NB4 (cell line): ENCODE results near the gene SORL1-AS1.

ENCODE experiments used
- DNase-seq: peaks from one replicate; pipeline ENCODE4 v3.0.0; 2010; ENCODE audit warnings: low read depth
- H3K4me3 ChIP-seq: one replicate; pipeline ENCODE4 v1.5.1; 2011; ENCODE audit warnings: mild to moderate bottlenecking, low read depth, low read length, moderate library complexity
- MAX ChIP-seq: IDR thresholded peaks from 2 replicates; pipeline ENCODE4 v1.6.1; 2011; ENCODE audit warnings: low read depth, low read length
- MYC ChIP-seq: IDR thresholded peaks from 2 replicates; pipeline ENCODE4 v1.6.1; 2011; ENCODE audit warnings: low read depth, low read length
- POLR2A ChIP-seq: IDR thresholded peaks from 2 replicates; pipeline ENCODE4 v1.6.1; 2011; ENCODE audit warnings: mild to moderate bottlenecking; ENCODE audit not compliant: insufficient read length; ENCODE audit errors: extremely low read depth
- TF ChIP-seq, protein P1 (sequence below): IDR thresholded peaks from one replicate; pipeline ENCODE4 v1.5.1; 2012; ENCODE audit warnings: low read depth, low read length

SORL1-AS1 gene

GRCh38 chr11:121427400-121427744 lies 25.4 kb downstream of the SORL1-AS1 start:
- TF ChIP-seq, protein P1, sequence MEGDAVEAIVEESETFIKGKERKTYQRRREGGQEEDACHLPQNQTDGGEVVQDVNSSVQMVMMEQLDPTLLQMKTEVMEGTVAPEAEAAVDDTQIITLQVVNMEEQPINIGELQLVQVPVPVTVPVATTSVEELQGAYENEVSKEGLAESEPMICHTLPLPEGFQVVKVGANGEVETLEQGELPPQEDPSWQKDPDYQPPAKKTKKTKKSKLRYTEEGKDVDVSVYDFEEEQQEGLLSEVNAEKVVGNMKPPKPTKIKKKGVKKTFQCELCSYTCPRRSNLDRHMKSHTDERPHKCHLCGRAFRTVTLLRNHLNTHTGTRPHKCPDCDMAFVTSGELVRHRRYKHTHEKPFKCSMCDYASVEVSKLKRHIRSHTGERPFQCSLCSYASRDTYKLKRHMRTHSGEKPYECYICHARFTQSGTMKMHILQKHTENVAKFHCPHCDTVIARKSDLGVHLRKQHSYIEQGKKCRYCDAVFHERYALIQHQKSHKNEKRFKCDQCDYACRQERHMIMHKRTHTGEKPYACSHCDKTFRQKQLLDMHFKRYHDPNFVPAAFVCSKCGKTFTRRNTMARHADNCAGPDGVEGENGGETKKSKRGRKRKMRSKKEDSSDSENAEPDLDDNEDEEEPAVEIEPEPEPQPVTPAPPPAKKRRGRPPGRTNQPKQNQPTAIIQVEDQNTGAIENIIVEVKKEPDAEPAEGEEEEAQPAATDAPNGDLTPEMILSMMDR: no peak
- TF ChIP-seq MAX (no peak), MYC (no peak), POLR2A (no peak)
- DNase-seq: no peak
- H3K4me3 ChIP-seq: peak overlapping the region; percentile 19

DNA sequence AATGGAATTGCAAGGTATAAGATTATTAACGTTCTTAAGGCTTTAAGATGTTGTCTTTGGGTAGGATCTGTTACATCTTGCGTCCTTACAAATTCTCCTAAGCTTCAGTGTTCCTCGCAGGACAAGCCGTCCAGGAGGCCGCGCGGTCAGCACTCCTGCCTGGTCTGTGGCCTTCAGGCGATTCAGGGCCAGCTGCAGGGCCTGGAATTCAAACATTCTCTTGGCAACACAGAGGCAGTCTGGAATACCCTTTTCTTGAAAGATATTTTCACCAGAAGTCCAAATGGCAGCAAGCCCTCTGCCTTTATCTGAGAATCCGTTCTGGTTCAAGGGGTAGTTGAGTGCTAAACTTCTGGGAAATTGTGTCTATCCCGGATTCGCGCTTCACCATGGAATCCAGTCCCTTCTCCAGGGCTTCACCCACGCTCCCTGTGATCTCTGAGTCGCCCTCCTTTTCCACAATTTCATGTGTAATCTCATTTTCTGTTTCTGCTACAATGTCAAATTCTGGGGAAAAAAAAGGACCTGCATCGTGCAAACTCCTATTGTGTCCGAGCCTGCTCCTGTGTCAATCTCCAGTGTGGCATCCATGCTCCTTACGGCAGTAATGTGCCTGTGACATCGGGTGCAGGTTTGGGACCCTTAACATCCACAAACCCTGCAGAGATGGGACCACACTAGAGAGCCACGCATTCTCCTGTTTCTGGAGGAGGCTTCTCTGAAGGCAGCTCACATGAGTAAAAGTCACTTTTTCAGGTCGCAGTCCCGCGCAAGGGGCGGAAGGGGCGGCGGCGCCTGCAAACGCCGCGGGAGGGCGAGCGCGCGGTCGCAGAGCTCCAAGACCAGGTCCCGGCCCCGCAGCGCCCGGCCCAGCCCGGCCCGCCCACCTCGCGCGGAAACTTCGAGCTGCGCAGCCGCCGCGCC lies 26.0 kb downstream of the SORL1-AS1 start:
- peak; percentile 71 for DNase-seq
- no peak for TF ChIP-seq MYC
- TF ChIP-seq MAX: no peak
- TF ChIP-seq POLR2A: no peak
- TF ChIP-seq, protein P1: peak; percentile 1
- peak overlapping the region; percentile 37 for H3K4me3 ChIP-seq

DNA sequence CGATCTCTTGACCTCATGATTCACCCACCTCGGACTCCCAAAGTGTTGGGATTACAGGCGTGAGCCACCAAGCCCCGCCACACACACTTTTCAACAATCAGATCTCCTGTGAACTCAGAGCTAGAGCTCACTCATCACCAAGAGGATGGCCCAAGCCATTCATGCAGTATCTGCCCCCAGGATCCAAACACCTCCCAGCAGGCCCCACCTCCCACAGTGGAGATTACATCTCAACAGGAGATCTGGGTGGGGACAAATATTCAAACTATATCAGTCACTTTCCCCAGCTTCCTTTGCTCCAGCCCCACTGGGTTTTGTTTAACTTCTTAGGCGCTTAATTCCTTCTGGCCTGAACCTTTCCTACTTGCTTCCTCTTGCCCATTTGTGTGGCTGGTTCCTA lies 26.9 kb downstream of the SORL1-AS1 start:
- H3K4me3 ChIP-seq: no peak overlapping the region
- no peak for TF ChIP-seq MAX
- no peak for TF ChIP-seq MYC
- TF ChIP-seq, protein P1: no peak
- no peak for TF ChIP-seq POLR2A

GRCh38 chr11:121422675-121423074 lies 30.1 kb downstream of the SORL1-AS1 start:
- H3K4me3 ChIP-seq: no peak overlapping the region
- no peak for DNase-seq
- TF ChIP-seq MAX: no peak
- TF ChIP-seq MYC: no peak
- no peak for TF ChIP-seq POLR2A
- TF ChIP-seq, protein P1: no peak

More for the DNA sequence above, 26.9 kb downstream of the SORL1-AS1 start:
- no peak for DNase-seq

GRCh38 chr11:121421149-121421901 lies 31.4 kb downstream of the SORL1-AS1 start:
- H3K4me3 ChIP-seq: no peak overlapping the region
- TF ChIP-seq MAX (no peak), MYC (no peak), POLR2A (no peak)
- TF ChIP-seq, protein P1: no peak
- peak; percentile 74 for DNase-seq
